Fibroblast of lung (primary cell): ENCODE data around the gene PKD1. TPM values are rescaled to one million over a fixed set of nuclear protein-coding genes. Genes with fewer than 3 reads are reported as not detected.
A peak's percentile ranks its signal among the peaks of the same experiment; 100 is the strongest.
"Not testable (repeated sequence)": the region's sequence is repeated elsewhere in the genome, so short reads cannot be mapped to it uniquely, and the experiment has no call there.

ENCODE experiments used
- DNase-seq, 2 donors: peaks; one replicate each; pipeline versions ENCODE4 v3.0.0 to v3.0.0-alpha.2; 2010; ENCODE audit warnings: low read depth in 2 of 2
- H2AFZ ChIP-seq: 2 replicates; pipeline ENCODE4 v1.5.1; 2012; ENCODE audit warnings: low read length, control low read depth, inconsistent platforms
- H3K27ac ChIP-seq: 2 replicates; pipeline ENCODE4 v1.5.1; 2011; ENCODE audit warnings: low read length, control low read depth; ENCODE audit not compliant: insufficient read depth
- H3K27me3 ChIP-seq: 2 replicates; pipeline ENCODE4 v1.5.1; 2011; ENCODE audit warnings: mild to moderate bottlenecking, low read length; ENCODE audit not compliant: control insufficient read depth, insufficient read depth
- H3K36me3 ChIP-seq: 2 replicates; pipeline ENCODE4 v1.5.1; 2011; ENCODE audit warnings: low read length; ENCODE audit not compliant: control insufficient read depth, insufficient read depth
- H3K4me1 ChIP-seq: 2 replicates; pipeline ENCODE4 v1.5.1; 2011; ENCODE audit warnings: low read length; ENCODE audit not compliant: control insufficient read depth, insufficient read depth; ENCODE audit errors: extremely low read depth
- H3K4me2 ChIP-seq: 2 replicates; pipeline ENCODE4 v1.5.1; 2011; ENCODE audit warnings: low read length, control low read depth; ENCODE audit not compliant: insufficient read depth; ENCODE audit errors: extremely low read depth
- H3K4me3 ChIP-seq, 4 experiments: fragments of 200-600 bp in 1 of 4; sonication (generic) in 1 of 4; replicated peaks in 1 of 4; 2 replicates each; pipeline ENCODE4 v1.5.1; 2011 to 2016; ENCODE audit warnings: low read length in 4 of 4, low read depth in 3 of 4, mild to moderate bottlenecking in 3 of 4, control low read depth in 2 of 4, inconsistent platforms in 1 of 4, mixed read lengths in 1 of 4; ENCODE audit not compliant: insufficient read depth in 1 of 4; ENCODE audit errors: control extremely low read depth in 1 of 4
- H3K79me2 ChIP-seq: 2 replicates; pipeline ENCODE4 v1.5.1; 2012; ENCODE audit warnings: mild to moderate bottlenecking, low read length, inconsistent platforms; ENCODE audit not compliant: control insufficient read depth, insufficient read depth
- H3K9ac ChIP-seq: 2 replicates; pipeline ENCODE4 v1.5.1; 2011; ENCODE audit warnings: mild to moderate bottlenecking, low read length, control low read depth; ENCODE audit not compliant: insufficient read depth
- H3K9me3 ChIP-seq: 2 replicates; pipeline ENCODE4 v1.5.1; 2012; ENCODE audit warnings: low read depth, low read length; ENCODE audit not compliant: control insufficient read depth, insufficient read depth
- H4K20me1 ChIP-seq: 2 replicates; pipeline ENCODE4 v1.5.1; 2011; ENCODE audit warnings: low read length; ENCODE audit not compliant: control insufficient read depth, insufficient read depth; ENCODE audit errors: extremely low read depth
- CTCF ChIP-seq, 2 donors: IDR thresholded peaks in 1 of 2; conservative IDR thresholded peaks in 1 of 2; 1 replicate in 1 of 2; 2 replicates in 1 of 2; pipeline ENCODE4 v1.5.1; 2011 to 2012; ENCODE audit warnings: low read length in 2 of 2, control low read depth in 1 of 2, inconsistent platforms in 1 of 2, low read depth in 1 of 2, mild to moderate bottlenecking in 1 of 2
- EZH2 ChIP-seq: IDR thresholded peaks from 2 replicates; pipeline ENCODE4 v1.5.1; 2012; ENCODE audit warnings: low read length, control low read depth, mild to moderate bottlenecking; ENCODE audit errors: missing control alignments
- polyA plus RNA-seq, 2 donors: library from polyadenylated mRNA; depleted of rRNA in 1 of 2; stranded (reverse) in 1 of 2; unstranded in 1 of 2; fragments of >200 nt; gene quantifications; 2 replicates each; pipeline ENCODE4 v1.2.1, GENCODE V29; 2011 to 2012; ENCODE audit warnings: missing spikeins in 1 of 2
- total RNA-seq: library from RNA; depleted of rRNA; stranded (reverse); fragments of >200 nt; gene quantifications from 2 replicates; pipeline ENCODE4 v1.2.1, GENCODE V29; 2014

PKD1 gene
- total and polyA plus RNA-seq, 2 donors (not counting 1 experiment from before 2014, with no cell fraction given): 16.3 to 199 TPM

GRCh38 chr16:2145843-2146242 is 10.1 kb upstream of the PKD1 start:
- Histone ChIP-seq H3K79me2 (peaks cover 4% of the 10 kb centered on the region), H3K4me2 (no peak overlapping the region), H3K4me3 (no peak overlapping the region), H3K27me3 (no peaks in the 10 kb centered on the region), H3K9ac (no peak overlapping the region), H4K20me1 (no peaks in the 10 kb centered on the region), H2AFZ (no peak overlapping the region), H3K4me1 (peaks cover 21% of the 10 kb centered on the region), H3K27ac (no peak overlapping the region), H3K9me3 (no peaks in the 10 kb centered on the region), H3K36me3 (peaks cover 3% of the 10 kb centered on the region)
- DNase-seq: no peak
- no peak for TF ChIP-seq CTCF (conservative IDR thresholded peaks at IDR 0.05 in 1 of 2, IDR thresholded peaks at IDR 0.05 in 1 of 2; ENCODE audit: low read depth in 1 of 2, low read length in 2 of 2)
- TF ChIP-seq EZH2: no peak

- no peak for TF ChIP-seq CTCF (conservative IDR thresholded peaks at IDR 0.05 in 1 of 2, IDR thresholded peaks at IDR 0.05 in 1 of 2; ENCODE audit: low read depth in 1 of 2, low read length in 2 of 2)
- TF ChIP-seq EZH2: no peak
- no peak overlapping the region for H3K27ac ChIP-seq
- H2AFZ ChIP-seq: no peak overlapping the region
- H3K4me2 ChIP-seq: no peak overlapping the region
- no peaks in the 10 kb centered on the region for H3K36me3 ChIP-seq
- no peak for DNase-seq
- H3K9ac ChIP-seq: no peak overlapping the region
- no peaks in the 10 kb centered on the region for H4K20me1 ChIP-seq
- peaks cover 6% of the 10 kb centered on the region for H3K4me1 ChIP-seq
- no peaks in the 10 kb centered on the region for H3K79me2 ChIP-seq
- H3K27me3 ChIP-seq: no peaks in the 10 kb centered on the region
- H3K9me3 ChIP-seq: no peaks in the 10 kb centered on the region
- H3K4me3 ChIP-seq: no peak overlapping the region
These were observed 8.3 kb upstream of the PKD1 start for GRCh38 chr16:2143878-2144485.

- H3K4me2 ChIP-seq: no peak overlapping the region
- H3K27ac ChIP-seq: no peak overlapping the region
- no peak overlapping the region for H3K4me3 ChIP-seq
- H3K36me3 ChIP-seq: no peaks in the 10 kb centered on the region
- H3K79me2 ChIP-seq: no peaks in the 10 kb centered on the region
- H3K9ac ChIP-seq: no peak overlapping the region
- no peaks in the 10 kb centered on the region for H4K20me1 ChIP-seq
- no peaks in the 10 kb centered on the region for H3K9me3 ChIP-seq
- H3K4me1 ChIP-seq: peaks cover 4% of the 10 kb centered on the region
- no peak overlapping the region for H2AFZ ChIP-seq
- no peak for DNase-seq
- no peak for TF ChIP-seq EZH2
- TF ChIP-seq CTCF (conservative IDR thresholded peaks at IDR 0.05 in 1 of 2, IDR thresholded peaks at IDR 0.05 in 1 of 2; ENCODE audit: low read depth in 1 of 2, low read length in 2 of 2): no peak
- no peaks in the 10 kb centered on the region for H3K27me3 ChIP-seq
These were observed 7.5 kb upstream of the PKD1 start for GRCh38 chr16:2142942-2143877.

GRCh38 chr16:2135071-2135470 is 627 bp downstream of the PKD1 start:
- not testable (repeated sequence) for H4K20me1 ChIP-seq, H3K4me2 ChIP-seq, H3K27ac ChIP-seq, H3K4me1 ChIP-seq, H3K27me3 ChIP-seq, H3K36me3 ChIP-seq, DNase-seq, H3K9me3 ChIP-seq, H2AFZ ChIP-seq
- peak overlapping the region; percentile 30 for H3K9ac ChIP-seq
- peak overlapping the region; percentile 35 to 60 (median 44) for H3K4me3 ChIP-seq
- H3K79me2 ChIP-seq: peaks cover 20% of the 10 kb centered on the region
